ENCODE results near the gene NUP93.

The NUP93 gene

GRCh38 chr16:56848029-56848936 is 118.4 kb downstream of the NUP93 start:
- no peak overlapping the region for H3K4me3 ChIP-seq (ENCODE audit: low read length)
- H3K27ac ChIP-seq (ENCODE audit: low read length): no peak overlapping the region
- H4K20me1 ChIP-seq (ENCODE audit: insufficient read depth, low read length): no peaks in the 10 kb centered on the region
- H3K9me3 ChIP-seq (replicated peaks; ENCODE audit: insufficient read depth, low read length): no peaks in the 10 kb centered on the region
- no peak overlapping the region for H3K4me2 ChIP-seq (ENCODE audit: low read depth, low read length)
- no peaks in the 10 kb centered on the region for H3K79me2 ChIP-seq (ENCODE audit: low read length)
- DNase-seq: peak; percentile 36
- TF ChIP-seq EZH2phosphoT487 (IDR thresholded peaks at IDR 0.05; ENCODE audit: low read length): no peak
- no peak for TF ChIP-seq CTCF (IDR thresholded peaks at IDR 0.05; ENCODE audit: low read length)
- no peak for TF ChIP-seq EZH2 (optimal IDR thresholded peaks at IDR 0.05; ENCODE audit: low read depth, low read length)
- no peak overlapping the region for H3K9ac ChIP-seq (ENCODE audit: low read length)
- no peaks in the 10 kb centered on the region for H3F3A ChIP-seq (ENCODE audit: insufficient read depth, low read length)
- peaks cover 8% of the 10 kb centered on the region for H3K4me1 ChIP-seq (ENCODE audit: low read length)
- no peaks in the 10 kb centered on the region for H3K36me3 ChIP-seq (replicated peaks; ENCODE audit: insufficient read depth, low read length)
- H3K27me3 ChIP-seq (replicated peaks; ENCODE audit: insufficient read depth, low read length): no peaks in the 10 kb centered on the region
- no peak overlapping the region for H2AFZ ChIP-seq (ENCODE audit: low read length)
- H3K9me2 ChIP-seq (replicated peaks; ENCODE audit: insufficient read depth, low read length): no peaks in the 10 kb centered on the region

DNA sequence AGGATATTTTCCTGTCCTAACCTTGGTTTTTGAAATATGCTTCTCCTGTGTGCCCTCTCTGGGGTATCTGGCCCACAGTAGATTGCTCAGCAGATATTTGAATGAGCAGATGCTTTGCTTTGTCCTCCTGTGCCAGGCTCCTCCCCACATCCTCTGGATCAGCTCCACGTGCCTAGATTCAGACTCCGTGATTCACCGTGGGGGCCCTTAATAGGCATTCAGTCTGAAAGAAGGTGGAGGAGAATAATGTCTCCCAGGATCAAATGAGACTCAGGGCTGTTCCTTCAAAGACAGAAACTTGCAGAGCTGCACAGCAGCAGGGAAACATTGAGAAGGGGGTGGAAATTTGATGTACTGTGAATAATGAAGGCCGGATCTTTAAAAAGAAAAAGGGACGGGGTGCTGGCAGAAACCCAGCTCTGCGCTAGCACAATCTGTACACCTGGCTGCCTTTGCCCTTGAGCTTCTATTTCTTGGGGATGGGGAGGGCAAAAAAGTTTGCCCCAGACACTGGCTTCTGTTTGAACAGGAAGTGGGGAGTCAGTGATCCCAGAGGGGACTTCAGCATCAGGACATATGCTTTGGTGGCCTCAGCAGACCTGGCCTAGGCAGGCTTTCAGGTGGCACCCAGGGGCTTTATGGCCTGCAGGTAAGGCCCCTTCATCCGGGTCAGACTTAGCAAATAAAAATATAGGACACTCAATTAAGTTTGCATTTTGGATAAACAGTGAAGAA is 119.2 kb downstream of the NUP93 start:
- no peaks in the 10 kb centered on the region for H3F3A ChIP-seq (ENCODE audit: insufficient read depth, low read length)
- no peaks in the 10 kb centered on the region for H4K20me1 ChIP-seq (ENCODE audit: insufficient read depth, low read length)
- H3K9me2 ChIP-seq (replicated peaks; ENCODE audit: insufficient read depth, low read length): no peaks in the 10 kb centered on the region
- no peak overlapping the region for H3K4me3 ChIP-seq (ENCODE audit: low read length)
- no peak overlapping the region for H2AFZ ChIP-seq (ENCODE audit: low read length)
- TF ChIP-seq EZH2 (optimal IDR thresholded peaks at IDR 0.05; ENCODE audit: low read depth, low read length): no peak
- TF ChIP-seq EZH2phosphoT487 (IDR thresholded peaks at IDR 0.05; ENCODE audit: low read length): no peak
- TF ChIP-seq CTCF (IDR thresholded peaks at IDR 0.05; ENCODE audit: low read length): no peak
- no peak overlapping the region for H3K9ac ChIP-seq (ENCODE audit: low read length)
- H3K9me3 ChIP-seq (replicated peaks; ENCODE audit: insufficient read depth, low read length): no peaks in the 10 kb centered on the region
- no peak overlapping the region for H3K4me2 ChIP-seq (ENCODE audit: low read depth, low read length)
- H3K36me3 ChIP-seq (replicated peaks; ENCODE audit: insufficient read depth, low read length): no peaks in the 10 kb centered on the region
- no peak overlapping the region for H3K27ac ChIP-seq (ENCODE audit: low read length)
- peaks cover 8% of the 10 kb centered on the region for H3K4me1 ChIP-seq (ENCODE audit: low read length)
- no peaks in the 10 kb centered on the region for H3K27me3 ChIP-seq (replicated peaks; ENCODE audit: insufficient read depth, low read length)
- H3K79me2 ChIP-seq (ENCODE audit: low read length): no peaks in the 10 kb centered on the region
- no peak for DNase-seq

DNA sequence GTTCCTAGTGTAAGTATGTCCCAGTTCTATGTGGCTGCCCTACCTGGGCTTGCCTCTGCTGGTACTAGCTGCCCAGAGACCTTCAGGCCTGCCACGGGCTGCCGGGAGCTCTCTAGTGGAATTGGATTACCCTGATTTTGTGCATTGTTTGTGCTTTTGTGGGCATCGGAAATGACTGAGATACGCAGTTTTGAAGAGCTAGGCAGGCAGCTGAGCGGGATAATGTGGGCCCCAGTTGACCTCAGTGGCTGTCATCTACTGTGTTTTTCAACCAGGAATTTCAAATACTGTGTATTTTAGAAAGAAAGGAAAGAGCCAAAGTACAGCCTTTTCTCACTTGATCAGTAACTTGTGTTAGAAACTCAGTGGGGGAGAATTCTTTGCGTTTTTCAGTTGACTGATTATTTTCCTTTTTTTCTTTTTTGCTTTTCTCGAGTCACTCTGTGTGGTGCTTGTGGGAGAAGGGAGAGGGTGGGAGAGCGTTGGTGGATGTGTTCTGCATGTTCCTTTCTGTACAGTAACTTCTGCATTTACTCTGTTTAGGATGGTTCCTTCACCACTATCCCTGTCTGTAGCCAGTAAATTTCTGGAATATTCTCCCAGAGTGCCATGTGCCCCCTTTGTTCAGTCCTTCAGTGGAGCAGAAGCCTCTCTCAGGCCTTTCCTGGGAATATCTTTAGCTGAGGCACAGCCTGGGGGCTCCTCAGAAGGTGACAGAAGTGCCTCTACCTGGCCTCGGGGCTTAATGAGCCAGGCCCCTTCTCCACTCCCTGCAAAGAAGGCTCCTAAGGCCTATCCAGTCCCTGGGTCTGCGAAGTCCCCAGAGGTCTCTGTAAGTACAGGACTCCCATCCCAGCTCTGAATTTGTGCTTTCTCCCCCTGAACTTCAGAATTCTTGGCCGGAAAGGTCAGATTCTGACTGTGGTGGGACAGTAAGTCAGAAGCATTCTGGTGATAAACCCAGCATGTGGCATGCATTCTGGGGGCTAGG is 120.1 kb downstream of the NUP93 start:
- Histone ChIP-seq H3K9me2 (replicated peaks; ENCODE audit: insufficient read depth, low read length) (no peaks in the 10 kb centered on the region), H2AFZ (ENCODE audit: low read length) (no peak overlapping the region), H3K4me1 (ENCODE audit: low read length) (peaks cover 8% of the 10 kb centered on the region), H3K27me3 (replicated peaks; ENCODE audit: insufficient read depth, low read length) (no peaks in the 10 kb centered on the region), H3K36me3 (replicated peaks; ENCODE audit: insufficient read depth, low read length) (no peaks in the 10 kb centered on the region), H3K9me3 (replicated peaks; ENCODE audit: insufficient read depth, low read length) (no peaks in the 10 kb centered on the region), H3K4me3 (ENCODE audit: low read length) (no peak overlapping the region), H3K9ac (ENCODE audit: low read length) (no peak overlapping the region), H3K79me2 (ENCODE audit: low read length) (no peaks in the 10 kb centered on the region), H3K4me2 (ENCODE audit: low read depth, low read length) (no peak overlapping the region), H4K20me1 (ENCODE audit: insufficient read depth, low read length) (no peaks in the 10 kb centered on the region), H3F3A (ENCODE audit: insufficient read depth, low read length) (no peaks in the 10 kb centered on the region), H3K27ac (ENCODE audit: low read length) (no peak overlapping the region)
- no peak for TF ChIP-seq CTCF (IDR thresholded peaks at IDR 0.05; ENCODE audit: low read length)
- no peak for TF ChIP-seq EZH2phosphoT487 (IDR thresholded peaks at IDR 0.05; ENCODE audit: low read length)
- no peak for TF ChIP-seq EZH2 (optimal IDR thresholded peaks at IDR 0.05; ENCODE audit: low read depth, low read length)
- DNase-seq: no peak

Measured in MM.1S (cell line).